Activated CD4-positive, alpha-beta T cell treated with anti-CD3 and anti-CD28 coated beads, Interleukin-2, amount 50 U/mL, for 48 hours (primary cell): ENCODE measurements around the gene PABPN1.
"Not testable (repeated sequence)": the region's sequence is repeated elsewhere in the genome, so short reads cannot be mapped to it uniquely, and the experiment has no call there.

Experiments used
- DNase-seq, 2 experiments: peaks; one replicate each; pipeline ENCODE4 v3.0.0-alpha.2; 2020

Gene PABPN1

GRCh38 chr14:23320584-23321571 lies at the start of gene PABPN1:
Gene PABPN1 (plus strand): TSS chr14:23321457. CDS start chr14:23321470, 13 bp downstream.
- peak; percentile 95 to 97 for DNase-seq

- DNase-seq: no peak
Measured at GRCh38 chr14:23275412-23275811, 45.8 kb upstream of the PABPN1 start.

GRCh38 chr14:23277189-23277588 lies 44.1 kb upstream of the PABPN1 start:
- DNase-seq: no peak

GRCh38 chr14:23277928-23278327 lies 43.3 kb upstream of the PABPN1 start:
- not testable (repeated sequence) for DNase-seq

GRCh38 chr14:23281247-23281646 lies 40.0 kb upstream of the PABPN1 start:
- no peak for DNase-seq

GRCh38 chr14:23284654-23285529 lies 36.4 kb upstream of the PABPN1 start:
- peak; percentile 11 to 34 for DNase-seq

- DNase-seq: no peak
Measured at GRCh38 chr14:23285530-23286019, 35.7 kb upstream of the PABPN1 start.

GRCh38 chr14:23286020-23286901 lies 35.0 kb upstream of the PABPN1 start, which contains the start of gene HOMEZ:
Gene HOMEZ (minus strand): TSS chr14:23286132. CDS start chr14:23285952, 180 bp downstream.
- peak; percentile 99 to 100 for DNase-seq

GRCh38 chr14:23286902-23287479 lies 34.3 kb upstream of the PABPN1 start:
- no peak for DNase-seq

GRCh38 chr14:23294734-23295561 lies 26.3 kb upstream of the PABPN1 start:
- DNase-seq: peak; percentile 47 to 57

GRCh38 chr14:23296012-23296777 lies 25.1 kb upstream of the PABPN1 start:
- no peak for DNase-seq

GRCh38 chr14:23297096-23297495 lies 24.2 kb upstream of the PABPN1 start:
- DNase-seq: no peak

GRCh38 chr14:23297611-23298277 lies 23.5 kb upstream of the PABPN1 start:
- DNase-seq: no peak

- no peak for DNase-seq
Measured at GRCh38 chr14:23299211-23299957, 21.9 kb upstream of the PABPN1 start.

GRCh38 chr14:23299986-23300686 lies 21.1 kb upstream of the PABPN1 start:
- DNase-seq: no peak

GRCh38 chr14:23300687-23301223 lies 20.5 kb upstream of the PABPN1 start:
- peak; percentile 34 to 38 for DNase-seq

- DNase-seq: peak; percentile 96
Measured at GRCh38 chr14:23301288-23301968, 19.8 kb upstream of the PABPN1 start.
